ENCODE measurements around the gene SWSAP1.

SWSAP1 gene

GRCh38 chr19:11400798-11401197 lies 26.3 kb downstream of the SWSAP1 start:
- no peak overlapping the region for H3K23ac ChIP-seq (ENCODE audit: low read length)
- no peak overlapping the region for H4K8ac ChIP-seq (ENCODE audit: low read depth, low read length)
- H3K4me2 ChIP-seq (ENCODE audit: low read length): no peak overlapping the region
- H2BK12ac ChIP-seq (ENCODE audit: low read length): no peak overlapping the region
- H3K4ac ChIP-seq (ENCODE audit: low read depth, low read length): no peak overlapping the region
- H3K27ac ChIP-seq (ENCODE audit: low read depth, low read length): no peak overlapping the region
- no peak overlapping the region for H2AK5ac ChIP-seq (ENCODE audit: low read length)
- H2BK5ac ChIP-seq (ENCODE audit: low read depth, low read length, poor library complexity): no peak overlapping the region
- no peak overlapping the region for H4K91ac ChIP-seq (ENCODE audit: low read depth, low read length)
- no peaks in the 10 kb centered on the region for H3K79me1 ChIP-seq (ENCODE audit: low read length)
- no peak overlapping the region for H4K12ac ChIP-seq (ENCODE audit: low read depth, low read length)
- no CpG with 5 or more reads among the region's 1 CpG for whole genome bisulfite sequencing (ENCODE audit: extremely low coverage, insufficient coverage, insufficient read length)
- H3K9ac ChIP-seq (ENCODE audit: low read length): no peak overlapping the region
- no peak overlapping the region for H3K4me3 ChIP-seq (ENCODE audit: low read depth, low read length)
- H3K18ac ChIP-seq (ENCODE audit: low read length): no peak overlapping the region
- H3K36me3 ChIP-seq (ENCODE audit: control insufficient read depth in 1 of 2, insufficient read depth in 2 of 2, low read length in 2 of 2): peaks cover 34 to 36% of the 10 kb centered on the region in 2 experiments
- no peak for DNase-seq
- H3K79me2 ChIP-seq (ENCODE audit: control insufficient read depth, insufficient read depth, low read length, poor library complexity): no peaks in the 10 kb centered on the region
- no peaks in the 10 kb centered on the region for H3K27me3 ChIP-seq (ENCODE audit: insufficient read depth, low read length)
- no peak overlapping the region for H3K14ac ChIP-seq (ENCODE audit: low read length)
- H2BK120ac ChIP-seq (ENCODE audit: insufficient read depth, low read length, poor library complexity): no peak overlapping the region
- peaks cover 1% of the 10 kb centered on the region for H3K9me3 ChIP-seq (ENCODE audit: insufficient read depth, low read depth, low read length)
- no peaks in the 10 kb centered on the region for H3K4me1 ChIP-seq (ENCODE audit: control insufficient read depth in 1 of 2, insufficient read depth in 2 of 2, low read length in 2 of 2)
- H2AFZ ChIP-seq (ENCODE audit: insufficient read depth, low read length, poor library complexity): no peak overlapping the region

- H3K79me2 ChIP-seq (ENCODE audit: control insufficient read depth, insufficient read depth, low read length, poor library complexity): no peaks in the 10 kb centered on the region
- no peak overlapping the region for H3K18ac ChIP-seq (ENCODE audit: low read length)
- WGBS (ENCODE audit: extremely low coverage, insufficient coverage, insufficient read length): no CpG with 5 or more reads among the region's 9 CpGs
- H3K9me3 ChIP-seq (ENCODE audit: insufficient read depth, low read depth, low read length): peaks cover 1% of the 10 kb centered on the region
- H3K27me3 ChIP-seq (ENCODE audit: insufficient read depth, low read length): no peaks in the 10 kb centered on the region
- H3K4me3 ChIP-seq (ENCODE audit: low read depth, low read length): no peak overlapping the region
- no peak overlapping the region for H4K12ac ChIP-seq (ENCODE audit: low read depth, low read length)
- H3K14ac ChIP-seq (ENCODE audit: low read length): no peak overlapping the region
- H3K36me3 ChIP-seq (ENCODE audit: control insufficient read depth in 1 of 2, insufficient read depth in 2 of 2, low read length in 2 of 2): peaks cover 37 to 39% of the 10 kb centered on the region in 2 experiments
- H3K9ac ChIP-seq (ENCODE audit: low read length): no peak overlapping the region
- H4K91ac ChIP-seq (ENCODE audit: low read depth, low read length): no peak overlapping the region
- H3K23ac ChIP-seq (ENCODE audit: low read length): no peak overlapping the region
- H2AFZ ChIP-seq (ENCODE audit: insufficient read depth, low read length, poor library complexity): no peak overlapping the region
- H3K4me1 ChIP-seq (ENCODE audit: control insufficient read depth in 1 of 2, insufficient read depth in 2 of 2, low read length in 2 of 2): no peaks in the 10 kb centered on the region
- no peak overlapping the region for H2BK120ac ChIP-seq (ENCODE audit: insufficient read depth, low read length, poor library complexity)
- no peak overlapping the region for H2AK5ac ChIP-seq (ENCODE audit: low read length)
- no peak overlapping the region for H3K27ac ChIP-seq (ENCODE audit: low read depth, low read length)
- H2BK12ac ChIP-seq (ENCODE audit: low read length): no peak overlapping the region
- no peak overlapping the region for H2BK5ac ChIP-seq (ENCODE audit: low read depth, low read length, poor library complexity)
- no peak for DNase-seq
- H3K4me2 ChIP-seq (ENCODE audit: low read length): no peak overlapping the region
- H4K8ac ChIP-seq (ENCODE audit: low read depth, low read length): no peak overlapping the region
- H3K79me1 ChIP-seq (ENCODE audit: low read length): no peaks in the 10 kb centered on the region
- H3K4ac ChIP-seq (ENCODE audit: low read depth, low read length): no peak overlapping the region
Measured at GRCh38 chr19:11401808-11402543, 27.5 kb downstream of the SWSAP1 start.

- H3K79me1 ChIP-seq (ENCODE audit: low read length): no peaks in the 10 kb centered on the region
- H4K12ac ChIP-seq (ENCODE audit: low read depth, low read length): no peak overlapping the region
- H3K4me3 ChIP-seq (ENCODE audit: low read depth, low read length): no peak overlapping the region
- H3K4ac ChIP-seq (ENCODE audit: low read depth, low read length): no peak overlapping the region
- no peak overlapping the region for H4K91ac ChIP-seq (ENCODE audit: low read depth, low read length)
- no peak overlapping the region for H3K23ac ChIP-seq (ENCODE audit: low read length)
- H3K14ac ChIP-seq (ENCODE audit: low read length): no peak overlapping the region
- H3K27ac ChIP-seq (ENCODE audit: low read depth, low read length): no peak overlapping the region
- no peak overlapping the region for H2BK120ac ChIP-seq (ENCODE audit: insufficient read depth, low read length, poor library complexity)
- no peak overlapping the region for H3K18ac ChIP-seq (ENCODE audit: low read length)
- H3K36me3 ChIP-seq (ENCODE audit: control insufficient read depth in 1 of 2, insufficient read depth in 2 of 2, low read length in 2 of 2): peaks cover 25 to 28% of the 10 kb centered on the region in 2 experiments
- H3K4me1 ChIP-seq (ENCODE audit: control insufficient read depth in 1 of 2, insufficient read depth in 2 of 2, low read length in 2 of 2): no peaks in the 10 kb centered on the region
- no peak for DNase-seq
- no peak overlapping the region for H2AK5ac ChIP-seq (ENCODE audit: low read length)
- H4K8ac ChIP-seq (ENCODE audit: low read depth, low read length): no peak overlapping the region
- H3K9ac ChIP-seq (ENCODE audit: low read length): no peak overlapping the region
- H3K79me2 ChIP-seq (ENCODE audit: control insufficient read depth, insufficient read depth, low read length, poor library complexity): no peaks in the 10 kb centered on the region
- peaks cover 1% of the 10 kb centered on the region for H3K9me3 ChIP-seq (ENCODE audit: insufficient read depth, low read depth, low read length)
- no peak overlapping the region for H3K4me2 ChIP-seq (ENCODE audit: low read length)
- H3K27me3 ChIP-seq (ENCODE audit: insufficient read depth, low read length): no peaks in the 10 kb centered on the region
- no peak overlapping the region for H2AFZ ChIP-seq (ENCODE audit: insufficient read depth, low read length, poor library complexity)
- no peak overlapping the region for H2BK12ac ChIP-seq (ENCODE audit: low read length)
- no CpG with 5 or more reads among the region's 9 CpGs for WGBS (ENCODE audit: extremely low coverage, insufficient coverage, insufficient read length)
- no peak overlapping the region for H2BK5ac ChIP-seq (ENCODE audit: low read depth, low read length, poor library complexity)
Measured at GRCh38 chr19:11404588-11405222, 30.2 kb downstream of the SWSAP1 start.

GRCh38 chr19:11405846-11406643 lies 31.6 kb downstream of the SWSAP1 start:
- no peak overlapping the region for H2AK5ac ChIP-seq (ENCODE audit: low read length)
- H3K14ac ChIP-seq (ENCODE audit: low read length): no peak overlapping the region
- H3K9ac ChIP-seq (ENCODE audit: low read length): no peak overlapping the region
- H3K4me1 ChIP-seq (ENCODE audit: control insufficient read depth in 1 of 2, insufficient read depth in 2 of 2, low read length in 2 of 2): no peaks in the 10 kb centered on the region
- no peak overlapping the region for H3K18ac ChIP-seq (ENCODE audit: low read length)
- no peak overlapping the region for H4K12ac ChIP-seq (ENCODE audit: low read depth, low read length)
- H3K79me1 ChIP-seq (ENCODE audit: low read length): no peaks in the 10 kb centered on the region
- WGBS (ENCODE audit: extremely low coverage, insufficient coverage, insufficient read length): no CpG with 5 or more reads among the region's 44 CpGs
- no peak overlapping the region for H3K4me2 ChIP-seq (ENCODE audit: low read length)
- H2BK12ac ChIP-seq (ENCODE audit: low read length): no peak overlapping the region
- H3K23ac ChIP-seq (ENCODE audit: low read length): no peak overlapping the region
- no peak overlapping the region for H3K27ac ChIP-seq (ENCODE audit: low read depth, low read length)
- no peak overlapping the region for H3K4me3 ChIP-seq (ENCODE audit: low read depth, low read length)
- H4K8ac ChIP-seq (ENCODE audit: low read depth, low read length): no peak overlapping the region
- no peak overlapping the region for H4K91ac ChIP-seq (ENCODE audit: low read depth, low read length)
- no peaks in the 10 kb centered on the region for H3K27me3 ChIP-seq (ENCODE audit: insufficient read depth, low read length)
- H3K36me3 ChIP-seq (ENCODE audit: control insufficient read depth in 1 of 2, insufficient read depth in 2 of 2, low read length in 2 of 2): peaks cover 18 to 24% of the 10 kb centered on the region in 2 experiments
- H2AFZ ChIP-seq (ENCODE audit: insufficient read depth, low read length, poor library complexity): no peak overlapping the region
- no peak overlapping the region for H2BK120ac ChIP-seq (ENCODE audit: insufficient read depth, low read length, poor library complexity)
- H3K9me3 ChIP-seq (ENCODE audit: insufficient read depth, low read depth, low read length): peaks cover 1% of the 10 kb centered on the region
- no peaks in the 10 kb centered on the region for H3K79me2 ChIP-seq (ENCODE audit: control insufficient read depth, insufficient read depth, low read length, poor library complexity)
- H3K4ac ChIP-seq (ENCODE audit: low read depth, low read length): no peak overlapping the region
- DNase-seq: no peak
- no peak overlapping the region for H2BK5ac ChIP-seq (ENCODE audit: low read depth, low read length, poor library complexity)

Measured in trophoblast cell (in vitro differentiated cells and primary cell).